Peyer's patch (tissue), 4 donors: ENCODE measurements around the gene C13orf42.

Source experiments
- CTCF ChIP-seq, 6 experiments: fragments of 450-650 bp in 4 of 6; fragments of 200-600 bp in 2 of 6; sonication (generic) in 1 of 6; IDR thresholded peaks; one replicate each; pipeline ENCODE4 v1.5.1; 2017 to 2019; ENCODE audit warnings: antibody characterized with exemption in 6 of 6, mild to moderate bottlenecking in 3 of 6, moderate library complexity in 1 of 6
- POLR2A ChIP-seq, 2 donors: fragments of 450-650 bp; IDR thresholded peaks; one replicate each; pipeline ENCODE4 v1.5.1; 2017; ENCODE audit warnings: antibody characterized with exemption in 2 of 2, mild to moderate bottlenecking in 2 of 2, moderate library complexity in 2 of 2

- TF ChIP-seq CTCF (IDR thresholded peaks at IDR 0.05) = no peak
- no peak for TF ChIP-seq POLR2A (IDR thresholded peaks at IDR 0.05)
Measured at GRCh38 chr13:51064753-51065152, 46.3 kb downstream of the C13orf42 start.
